GM11168 (cell line): ENCODE measurements around the gene MIOS.

Source experiments
- in situ Hi-C: fragments of 300-500 bp; cut with MboI; formaldehyde crosslinking; loops from one replicate; pipeline ENCODE4 v1.12.0; 2022; ENCODE audit warnings: low sequenced_read_pairs; ENCODE audit not compliant: unreplicated experiment

MIOS gene

DNA sequence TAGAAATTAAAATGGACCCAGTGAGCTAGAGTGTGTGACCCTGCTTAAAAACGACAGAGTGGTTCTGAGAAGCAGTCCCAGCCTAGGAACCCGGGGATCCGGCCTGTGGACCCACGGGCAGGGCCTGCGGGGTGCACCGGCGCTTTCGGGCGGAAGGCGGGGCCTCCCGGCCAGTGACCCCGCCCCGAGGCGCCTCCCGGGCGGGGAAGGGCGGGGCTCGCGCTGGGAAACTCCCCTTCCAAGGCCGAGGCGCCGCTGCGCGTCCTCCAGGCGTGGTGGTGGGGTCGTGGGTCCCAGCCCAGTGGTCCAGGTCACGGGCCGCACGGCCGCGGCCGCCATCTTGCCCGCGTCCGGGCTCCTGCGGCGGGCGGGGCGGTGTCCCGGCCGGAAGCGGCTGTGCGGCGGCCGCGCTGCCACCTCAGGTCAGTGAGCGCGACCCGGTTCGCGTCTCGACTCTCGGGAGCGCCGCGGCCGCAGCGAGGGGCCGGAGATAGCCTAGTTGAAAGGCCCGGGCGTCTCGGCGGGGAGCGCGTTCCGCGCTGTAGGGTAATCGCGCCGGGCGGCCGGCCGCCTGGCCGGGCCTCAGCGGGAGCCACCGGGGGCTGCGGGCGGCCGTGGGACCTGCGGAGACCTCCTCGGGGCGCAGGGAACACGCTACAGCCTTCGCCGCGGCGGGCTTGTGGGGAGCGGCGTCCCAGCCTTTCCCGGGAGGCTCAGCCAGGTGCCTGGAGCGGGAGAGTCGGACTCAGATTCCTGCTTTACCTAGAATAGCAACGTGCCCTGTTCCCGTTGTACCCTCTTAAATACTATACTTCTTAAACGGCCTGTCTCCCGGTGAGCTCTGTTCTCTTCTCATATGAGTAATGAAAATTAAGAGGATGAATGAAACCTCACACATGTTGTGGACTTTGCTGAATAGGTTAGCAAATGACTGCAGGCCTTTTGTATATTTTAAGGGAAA lies at the start of gene MIOS:
TSS of gene MIOS (plus strand) at position 234 of the 961 bp plus-strand sequence. CDS start 5,592 bp downstream, outside the sequence.
- in situ Hi-C loops, result no loop called here

GRCh38 chr7:7517754-7518153 lies 48.9 kb upstream of the MIOS start:
- in situ Hi-C loops, result no loop called here

GRCh38 chr7:7519056-7519455 lies 47.6 kb upstream of the MIOS start:
- in situ Hi-C loops, result no loop called here

DNA sequence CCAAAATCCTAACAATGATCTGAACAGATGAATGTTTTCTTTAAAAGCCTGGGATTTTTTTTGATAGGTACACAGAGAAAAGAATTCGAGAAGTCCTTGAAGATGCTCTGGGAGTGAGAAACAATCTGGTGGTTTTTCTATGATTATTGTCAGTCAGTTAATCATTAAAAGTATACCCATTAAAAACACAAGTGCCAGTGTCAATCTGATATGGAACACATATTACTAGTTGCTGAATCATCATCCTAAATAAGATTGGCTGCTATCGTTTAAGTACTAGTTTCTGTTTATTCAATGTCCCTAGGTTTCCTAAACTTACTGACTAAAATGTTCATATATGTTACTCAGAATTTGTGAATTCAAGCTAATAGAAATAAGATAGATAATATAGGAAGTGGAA lies 47.2 kb upstream of the MIOS start:
- in situ Hi-C loops, result no loop called here

GRCh38 chr7:7521259-7521658 lies 45.4 kb upstream of the MIOS start:
- in situ Hi-C loops, result no loop called here

DNA sequence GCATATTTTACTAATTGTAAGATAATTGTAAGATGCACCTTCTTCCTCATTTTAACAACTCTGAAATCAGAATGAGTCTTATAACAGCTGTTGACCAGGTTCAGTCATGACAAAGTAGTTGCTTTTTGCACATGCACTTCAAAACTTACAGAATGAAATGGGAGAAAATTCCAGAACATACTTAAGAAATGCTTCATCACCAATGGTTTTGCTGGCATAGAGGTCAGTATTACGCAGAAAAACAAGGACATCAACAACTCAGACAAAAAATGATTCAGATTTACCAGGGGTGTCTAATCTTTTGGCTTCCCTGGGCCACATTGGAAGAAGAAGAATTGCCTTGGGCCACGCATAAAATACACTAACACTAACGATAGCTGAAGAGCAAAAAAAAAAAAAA lies 44.3 kb upstream of the MIOS start:
- in situ Hi-C loops, result no loop called here

GRCh38 chr7:7524121-7524520 lies 42.6 kb upstream of the MIOS start:
- in situ Hi-C loops, result no loop called here

GRCh38 chr7:7526006-7526405 lies 40.7 kb upstream of the MIOS start:
- in situ Hi-C loops, result no loop called here

- in situ Hi-C loops, result no loop called here
Measured at GRCh38 chr7:7527047-7527446, 39.6 kb upstream of the MIOS start.

DNA sequence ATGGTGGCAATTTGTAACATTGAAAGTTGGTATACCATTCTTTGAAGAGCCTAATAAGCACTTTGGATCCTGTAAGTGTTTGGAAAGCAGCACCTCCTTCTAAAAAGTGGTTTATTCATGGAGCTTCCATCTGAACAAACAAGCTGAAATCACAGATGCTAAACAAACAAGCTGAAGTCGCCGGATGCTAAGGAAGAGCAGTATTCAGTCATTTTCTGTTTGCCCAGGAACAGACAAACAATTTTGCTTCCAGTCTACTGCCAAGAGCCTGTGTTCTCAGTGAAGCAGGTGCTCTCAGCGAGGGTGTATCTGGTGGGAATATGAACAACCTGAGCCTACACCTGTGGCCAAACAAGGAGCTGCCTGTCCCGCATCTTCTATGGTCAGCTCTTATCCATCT lies 37.4 kb upstream of the MIOS start:
- in situ Hi-C loops, result no loop called here

GRCh38 chr7:7533831-7534430 lies 32.8 kb upstream of the MIOS start:
- in situ Hi-C loops, result loop anchor here (10.0 kb wide), 1 partner anchor 349 kb away; the partner anchor contains the start of gene C1GALT1

- in situ Hi-C loops, result loop anchor here (5.0 to 10.0 kb wide), 2 partner anchors 351 to 433 kb away; partner anchors contain the start of gene C1GALT1
Measured at GRCh38 chr7:7535691-7536090, 31.0 kb upstream of the MIOS start, which contains the start of gene COL28A1. TSS of gene COL28A1 (minus strand) at chr7:7535873. CDS start at chr7:7532875, 2,998 bp downstream.

- in situ Hi-C loops, result loop anchor here (5.0 to 10.0 kb wide), 2 partner anchors 352 to 434 kb away; partner anchors contain the start of gene C1GALT1
Measured at GRCh38 chr7:7536396-7537019, 30.2 kb upstream of the MIOS start.

DNA sequence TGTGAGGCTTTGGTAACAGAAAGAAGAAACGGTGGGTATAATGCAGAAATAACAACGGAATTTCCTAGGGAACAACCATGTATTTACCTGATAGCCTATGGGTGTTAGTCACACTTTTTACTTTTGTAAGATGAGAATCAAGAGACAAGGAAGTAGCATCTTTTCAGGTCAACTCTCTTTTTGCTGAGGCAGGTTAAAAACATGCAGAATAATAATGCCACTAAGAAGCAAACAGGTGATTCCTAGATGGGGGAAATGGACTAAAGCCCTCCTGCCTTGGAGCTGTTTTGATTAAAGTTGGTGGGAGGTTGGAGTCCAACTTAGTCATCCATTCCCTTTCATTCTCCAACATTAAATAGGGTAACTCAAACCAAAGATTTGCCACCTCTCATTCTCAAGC lies 29.0 kb upstream of the MIOS start:
- in situ Hi-C loops, result loop anchor here (5.0 to 10.0 kb wide), 2 partner anchors 353 to 435 kb away; partner anchors contain the start of gene C1GALT1

DNA sequence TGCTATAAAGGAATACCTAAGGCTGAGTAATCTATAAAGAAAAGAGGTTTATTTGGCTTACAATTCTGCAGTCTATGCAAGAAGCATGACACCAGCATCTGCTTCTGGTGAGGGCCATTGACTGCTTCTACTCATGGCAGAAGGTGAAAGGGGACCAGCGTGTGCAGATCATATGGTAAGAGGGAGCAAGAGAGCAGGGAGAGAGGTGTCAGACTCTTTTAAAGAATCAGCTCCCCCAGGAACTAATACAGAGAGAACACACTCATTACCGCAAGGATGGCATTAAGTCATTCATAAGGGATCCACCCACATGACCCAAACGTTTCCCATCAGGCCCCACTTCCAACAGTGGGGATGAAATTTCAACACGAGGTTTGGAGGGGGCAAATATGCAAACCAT lies 27.5 kb upstream of the MIOS start:
- in situ Hi-C loops, result loop anchor here (5.0 to 10.0 kb wide), 2 partner anchors 354 to 437 kb away; partner anchors contain the start of gene C1GALT1

GRCh38 chr7:7539711-7540110 lies 27.0 kb upstream of the MIOS start:
- in situ Hi-C loops, result loop anchor here (5.0 to 10.0 kb wide), 2 partner anchors 355 to 437 kb away; partner anchors contain the start of gene C1GALT1

DNA sequence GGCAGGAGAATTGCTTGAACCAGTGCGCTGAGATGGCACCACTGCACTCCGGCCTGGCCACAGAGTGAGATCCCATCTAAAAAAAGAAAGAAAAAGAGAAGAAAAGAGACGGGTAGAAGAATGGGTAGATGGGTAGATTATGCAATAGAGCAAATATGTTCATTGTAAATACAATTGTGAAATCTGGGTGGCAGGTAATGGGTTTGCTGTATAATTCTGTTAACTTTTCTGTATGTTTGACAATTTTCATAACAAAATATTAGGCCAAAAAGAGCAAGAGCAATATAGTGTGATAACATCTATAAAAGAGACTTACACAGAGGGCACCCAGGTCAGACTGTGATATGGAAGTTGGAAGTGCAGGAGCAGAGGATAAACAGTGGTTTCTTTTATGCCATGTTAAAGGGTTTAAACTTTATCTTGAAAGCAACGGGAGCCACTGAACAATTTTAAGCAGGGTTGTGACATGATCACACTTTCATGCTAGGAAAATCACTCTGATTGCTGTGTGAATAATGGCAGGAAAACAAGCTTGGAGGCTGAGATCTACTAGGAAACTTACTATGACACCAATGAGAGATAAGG lies 24.3 kb upstream of the MIOS start:
- in situ Hi-C loops, result no loop called here

- in situ Hi-C loops, result no loop called here
Measured at GRCh38 chr7:7548407-7548806, 18.3 kb upstream of the MIOS start.

DNA sequence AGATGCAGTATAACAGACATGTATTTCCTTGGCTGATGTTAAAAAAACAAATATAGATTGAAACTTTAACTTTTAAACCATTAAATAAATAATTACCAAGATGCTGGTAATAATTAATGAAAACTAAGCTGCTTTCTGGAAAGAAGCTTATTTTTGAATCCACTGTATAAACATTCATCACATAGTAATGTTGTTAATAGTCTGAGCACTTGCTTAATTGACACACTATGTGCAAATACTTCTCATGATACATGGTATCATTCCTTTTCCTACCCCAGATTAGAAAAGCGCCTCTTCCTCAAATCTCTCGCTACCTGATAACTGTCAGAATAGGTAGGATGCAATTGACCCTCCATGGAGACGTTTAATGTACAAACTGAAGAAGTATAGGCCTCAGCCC lies 16.0 kb upstream of the MIOS start:
- in situ Hi-C loops, result no loop called here

- in situ Hi-C loops, result no loop called here
Measured at GRCh38 chr7:7552199-7552598, 14.5 kb upstream of the MIOS start.
